ENCODE data around the gene RSPRY1.
A peak's percentile ranks its signal among the peaks of the same experiment; 100 is the strongest.
"Not testable (repeated sequence)": the region's sequence is repeated elsewhere in the genome, so short reads cannot be mapped to it uniquely, and the experiment has no call there.

Gene RSPRY1

GRCh38 chr16:57256601-57257395 is 70.7 kb downstream of the RSPRY1 start:
- no peak for DNase-seq

- DNase-seq, result no peak
These were observed 71.4 kb downstream of the RSPRY1 start for GRCh38 chr16:57257455-57258070.

GRCh38 chr16:57258226-57258909 is 72.2 kb downstream of the RSPRY1 start:
- DNase-seq, result no peak

- no peak for DNase-seq
These were observed 72.9 kb downstream of the RSPRY1 start for GRCh38 chr16:57258910-57259475.

GRCh38 chr16:57260294-57260929 is 74.3 kb downstream of the RSPRY1 start:
- peak; percentile 17 for DNase-seq

- DNase-seq, result no peak
These were observed 75.7 kb downstream of the RSPRY1 start for GRCh38 chr16:57261806-57262205.

GRCh38 chr16:57262841-57263540 is 76.9 kb downstream of the RSPRY1 start:
- DNase-seq, result no peak

GRCh38 chr16:57263541-57264351 is 77.6 kb downstream of the RSPRY1 start:
- no peak for DNase-seq

GRCh38 chr16:57264381-57264780 is 78.3 kb downstream of the RSPRY1 start:
- no peak for DNase-seq

GRCh38 chr16:57264950-57265371 is 78.8 kb downstream of the RSPRY1 start:
- DNase-seq, result no peak

- no peak for DNase-seq
These were observed 79.9 kb downstream of the RSPRY1 start for GRCh38 chr16:57265850-57266530.

- peak; percentile 33 for DNase-seq
These were observed 80.6 kb downstream of the RSPRY1 start for GRCh38 chr16:57266531-57267260.

- DNase-seq, result not testable (repeated sequence)
These were observed 81.2 kb downstream of the RSPRY1 start for GRCh38 chr16:57267343-57267742.

- no peak for DNase-seq
These were observed 83.0 kb downstream of the RSPRY1 start for GRCh38 chr16:57268804-57269800.

- no peak for DNase-seq
These were observed 84.3 kb downstream of the RSPRY1 start for GRCh38 chr16:57270221-57271062.

GRCh38 chr16:57271063-57271345 is 84.9 kb downstream of the RSPRY1 start:
- no peak for DNase-seq

- no peak for DNase-seq
These were observed 85.9 kb downstream of the RSPRY1 start for GRCh38 chr16:57271867-57272495.

- no peak for DNase-seq
These were observed 87.2 kb downstream of the RSPRY1 start for GRCh38 chr16:57273359-57273758.
